Caco-2 (cell line): ENCODE results near the gene DMRT1. TPM values are rescaled to one million over a fixed set of nuclear protein-coding genes. Genes with fewer than 3 reads are reported as not detected.

Source experiments
- BruUV-seq: library from RNA; stranded (reverse); fragments of 400-500 nt; replicated peaks from 2 replicates; lab custom pipeline; 2021; lab: Mats Ljungman, UMichigan
- CTCF ChIA-PET: fragments of 300-600 bp; sonication (Branson Sonifier 250); formaldehyde crosslinking; loops from one replicate; lab custom pipeline; 2022; ENCODE audit warnings: antibody characterized with exemption; lab: Charles Lee
- POLR2A ChIA-PET: fragments of 300-600 bp; sonication (Branson Sonifier 250); formaldehyde crosslinking; loops from one replicate; lab custom pipeline; 2022; ENCODE audit warnings: antibody characterized with exemption; lab: Charles Lee
- DNase-seq, 2 experiments: peaks; one replicate each; pipeline versions ENCODE4 v3.0.0 to v3.0.0-alpha.2; 2020 to 2022
- H3K27me3 ChIP-seq: replicated peaks from 2 replicates; pipeline ENCODE4 v1.6.0; 2011; ENCODE audit warnings: low read length; ENCODE audit not compliant: control insufficient read depth, insufficient read depth
- H3K36me3 ChIP-seq: 2 replicates; pipeline ENCODE4 v1.5.1; 2011; ENCODE audit warnings: low read length; ENCODE audit not compliant: control insufficient read depth, insufficient read depth
- H3K4me1 ChIP-seq: fragments of 250-450 bp; sonication (Bioruptor Pico); 2 replicates; pipeline ENCODE4 v1.5.1; 2020; ENCODE audit warnings: mild to moderate bottlenecking
- H3K4me3 ChIP-seq: 2 replicates; pipeline ENCODE4 v1.5.1; 2011; ENCODE audit warnings: low read depth, mild to moderate bottlenecking, control low read depth, low read length
- H3K9me3 ChIP-seq: fragments of 250-450 bp; sonication (Bioruptor Pico); 2 replicates; pipeline ENCODE4 v1.5.1; 2020; ENCODE audit warnings: mild to moderate bottlenecking, moderate library complexity
- H3K27ac Mint-ChIP-seq: one replicate; pipeline ENCODE4 v1.8.0; 2022; ENCODE audit warnings: mixed read lengths; ENCODE audit not compliant: unreplicated experiment
- H3K27me3 Mint-ChIP-seq: one replicate; pipeline ENCODE4 v1.8.0; 2022; ENCODE audit warnings: mixed read lengths; ENCODE audit not compliant: insufficient read depth, unreplicated experiment
- H3K36me3 Mint-ChIP-seq: one replicate; pipeline ENCODE4 v1.8.0; 2022; ENCODE audit warnings: mild to moderate bottlenecking, mixed read lengths; ENCODE audit not compliant: insufficient read depth, unreplicated experiment
- H3K4me1 Mint-ChIP-seq: one replicate; pipeline ENCODE4 v1.8.0; 2022; ENCODE audit warnings: low read depth, mixed read lengths; ENCODE audit not compliant: unreplicated experiment
- H3K4me3 Mint-ChIP-seq: one replicate; pipeline ENCODE4 v1.8.0; 2022; ENCODE audit warnings: mild to moderate bottlenecking, moderate library complexity, mixed read lengths; ENCODE audit not compliant: unreplicated experiment
- H3K9me3 Mint-ChIP-seq: one replicate; pipeline ENCODE4 v1.8.0; 2022; ENCODE audit warnings: mixed read lengths; ENCODE audit not compliant: unreplicated experiment
- CTCF ChIP-seq, 2 experiments: fragments of 200-600 bp in 1 of 2; IDR thresholded peaks; 1 replicate in 1 of 2; 2 replicates in 1 of 2; pipeline versions ENCODE4 v1.5.1 to v1.8.0; 2011 to 2022; ENCODE audit warnings: antibody characterized with exemption in 1 of 2, control low read depth in 1 of 2, inconsistent platforms in 1 of 2, low read depth in 1 of 2, low read length in 1 of 2, mild to moderate bottlenecking in 1 of 2, moderate library complexity in 1 of 2; ENCODE audit not compliant: insufficient read depth in 1 of 2, severe bottlenecking in 1 of 2, unreplicated experiment in 1 of 2
- intact Hi-C: fragments of 100-400 bp; cut with micrococcal nuclease; formaldehyde crosslinking; loops from one replicate; pipeline ENCODE4 v1.10.0; 2022; ENCODE audit not compliant: unreplicated experiment
- total RNA-seq: library from RNA; stranded (reverse); gene quantifications from 2 replicates; pipeline ENCODE4 v1.2.3, GENCODE V29; 2022

DMRT1 gene
- total RNA-seq, 1 experiment from 2014 or later = not detected

- no peak for DNase-seq
- CTCF ChIA-PET = no interaction called here
- TF ChIP-seq CTCF (IDR thresholded peaks at IDR 0.05; ENCODE audit: insufficient read depth in 1 of 2, low read depth in 1 of 2, low read length in 1 of 2, severe bottlenecking in 1 of 2, unreplicated experiment in 1 of 2) = no peak
- Histone ChIP-seq H3K27me3 (no peaks in the 10 kb centered on the region), H3K4me3 (no peak overlapping the region), H3K9me3 (no peaks in the 10 kb centered on the region), H3K36me3 (no peaks in the 10 kb centered on the region), H3K4me1 (no peaks in the 10 kb centered on the region)
- H3K9me3 Mint-ChIP-seq = no peaks in the 10 kb centered on the region
- no peak overlapping the region for H3K4me3 Mint-ChIP-seq
- H3K36me3 Mint-ChIP-seq = no peaks in the 10 kb centered on the region
- H3K4me1 Mint-ChIP-seq = no peaks in the 10 kb centered on the region
- no peak overlapping the region for H3K27ac Mint-ChIP-seq
- intact Hi-C loops = no loop called here
- POLR2A ChIA-PET = no interaction called here
- BruUV-seq = no TSS peak
- H3K27me3 Mint-ChIP-seq = no peaks in the 10 kb centered on the region
Measured at GRCh38 chr9:922171-922570, 80.7 kb downstream of the DMRT1 start.

- no peaks in the 10 kb centered on the region for H3K9me3 Mint-ChIP-seq
- Histone ChIP-seq H3K4me3 (no peak overlapping the region), H3K9me3 (no peaks in the 10 kb centered on the region), H3K4me1 (no peaks in the 10 kb centered on the region), H3K27me3 (no peaks in the 10 kb centered on the region), H3K36me3 (no peaks in the 10 kb centered on the region)
- BruUV-seq = no TSS peak
- ChIA-PET CTCF (no interaction called here), POLR2A (no interaction called here)
- intact Hi-C loops = no loop called here
- no peak overlapping the region for H3K27ac Mint-ChIP-seq
- no peaks in the 10 kb centered on the region for H3K4me1 Mint-ChIP-seq
- no peaks in the 10 kb centered on the region for H3K36me3 Mint-ChIP-seq
- no peaks in the 10 kb centered on the region for H3K27me3 Mint-ChIP-seq
- no peak overlapping the region for H3K4me3 Mint-ChIP-seq
- no peak for DNase-seq
- TF ChIP-seq CTCF (IDR thresholded peaks at IDR 0.05; ENCODE audit: insufficient read depth in 1 of 2, low read depth in 1 of 2, low read length in 1 of 2, severe bottlenecking in 1 of 2, unreplicated experiment in 1 of 2) = no peak
Measured at GRCh38 chr9:922731-923130, 81.2 kb downstream of the DMRT1 start.

- BruUV-seq = no TSS peak
- no peaks in the 10 kb centered on the region for H3K4me1 Mint-ChIP-seq
- H3K27me3 Mint-ChIP-seq = no peaks in the 10 kb centered on the region
- no peaks in the 10 kb centered on the region for H3K27me3 ChIP-seq
- POLR2A ChIA-PET = no interaction called here
- H3K9me3 Mint-ChIP-seq = no peaks in the 10 kb centered on the region
- H3K4me1 ChIP-seq = no peaks in the 10 kb centered on the region
- intact Hi-C loops = no loop called here
- H3K4me3 Mint-ChIP-seq = no peak overlapping the region
- CTCF ChIA-PET = no interaction called here
- no peaks in the 10 kb centered on the region for H3K36me3 ChIP-seq
- DNase-seq = no peak
- no peak overlapping the region for H3K4me3 ChIP-seq
- no peaks in the 10 kb centered on the region for H3K9me3 ChIP-seq
- no peak overlapping the region for H3K27ac Mint-ChIP-seq
- H3K36me3 Mint-ChIP-seq = no peaks in the 10 kb centered on the region
- TF ChIP-seq CTCF (IDR thresholded peaks at IDR 0.05; ENCODE audit: insufficient read depth in 1 of 2, low read depth in 1 of 2, low read length in 1 of 2, severe bottlenecking in 1 of 2, unreplicated experiment in 1 of 2) = no peak
Measured at GRCh38 chr9:926976-927375, 85.5 kb downstream of the DMRT1 start.
